Measurements from ENCODE around the gene EML2. TPM values are rescaled to one million over a fixed set of nuclear protein-coding genes. Genes with fewer than 3 reads are reported as not detected.

The EML2 gene
- total and polyA plus RNA-seq, 2 of the 8 experiments (the other 6 are each of a cell fraction or from before 2014, with no cell fraction given), result 28.8 to 29.4 TPM

DNA sequence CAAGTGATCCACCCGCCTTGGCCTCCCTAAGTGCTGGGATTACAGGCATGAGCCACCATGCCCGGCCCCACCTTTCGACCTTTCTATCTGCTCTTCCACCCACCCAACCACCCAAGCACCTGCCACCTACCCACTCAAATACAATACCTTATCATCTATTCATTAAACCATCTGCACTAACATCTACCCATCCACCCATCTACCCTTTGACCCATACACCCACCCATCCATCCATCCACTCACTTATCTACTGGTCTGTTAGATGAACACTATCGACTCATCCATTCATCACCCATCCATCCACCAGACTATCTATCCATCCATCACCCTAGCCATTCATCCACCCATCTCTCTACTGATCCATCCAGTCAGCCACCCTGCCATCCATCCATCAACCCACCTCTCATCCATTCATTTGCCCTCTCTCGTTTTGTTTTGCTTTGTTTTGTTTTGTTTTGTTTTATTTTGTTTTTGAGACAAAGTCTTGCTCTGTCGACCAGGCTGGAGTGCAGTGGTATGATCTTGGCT, 17.2 kb downstream of the EML2 start:
- no peak overlapping the region for H4K5ac ChIP-seq (ENCODE audit: insufficient read length, low read depth, low read length)
- H2AFZ ChIP-seq (ENCODE audit: low read length), result no peak overlapping the region
- H2BK12ac ChIP-seq (ENCODE audit: low read depth, low read length), result no peak overlapping the region
- no peaks in the 10 kb centered on the region for H3K27me3 ChIP-seq (replicated peaks in 1 of 4; ENCODE audit: control insufficient read depth in 3 of 4, extremely low read depth in 1 of 4, insufficient read depth in 3 of 4, low read length in 3 of 4)
- H3K9me3 ChIP-seq (ENCODE audit: insufficient read depth in 2 of 2, low read depth in 1 of 2, low read length in 1 of 2), result no peaks in the 10 kb centered on the region
- H4K91ac ChIP-seq (replicated peaks; ENCODE audit: insufficient read length, low read length), result no peak overlapping the region
- H3K18ac ChIP-seq (ENCODE audit: extremely low read depth, low read length), result no peak overlapping the region
- H3K36me3 ChIP-seq (ENCODE audit: control insufficient read depth in 2 of 4, insufficient read depth in 4 of 4, low read length in 3 of 4), result peaks cover 0 to 4% (median 0%) of the 10 kb centered on the region in 4 experiments; a peak in 3 of 8 replicates
- H3K9ac ChIP-seq (replicated peaks in 1 of 4; ENCODE audit: extremely low read depth in 1 of 4, low read depth in 3 of 4, low read length in 3 of 4), result no peak overlapping the region
- H3K4me1 ChIP-seq (replicated peaks in 1 of 4; ENCODE audit: control insufficient read depth in 3 of 4, insufficient read depth in 4 of 4, low read length in 3 of 4), result no peaks in the 10 kb centered on the region; a peak in 1 of 7 replicates
- H3K23me2 ChIP-seq (ENCODE audit: low read depth, low read length), result peaks cover 4% of the 10 kb centered on the region; the same call in 1 of the 2 replicates
- no peak overlapping the region for H2BK15ac ChIP-seq (ENCODE audit: low read length)
- H3K23ac ChIP-seq (ENCODE audit: insufficient read length), result no peak overlapping the region
- no peaks in the 10 kb centered on the region for H3K79me2 ChIP-seq (ENCODE audit: control insufficient read depth in 1 of 2, insufficient read depth in 2 of 2, low read length in 2 of 2)
- no peak overlapping the region for H2BK5ac ChIP-seq (ENCODE audit: low read depth, low read length)
- no peaks in the 10 kb centered on the region for H3K79me1 ChIP-seq (ENCODE audit: low read depth, low read length)
- no peak overlapping the region for H4K8ac ChIP-seq (ENCODE audit: extremely low read depth, insufficient read depth, low read length)
- no peak overlapping the region for H3K27ac ChIP-seq (ENCODE audit: low read depth, low read length)
- no peak overlapping the region for H2BK20ac ChIP-seq (ENCODE audit: low read length)
- H3K56ac ChIP-seq (replicated peaks; ENCODE audit: insufficient read length, low read depth, low read length), result no peak overlapping the region
- H3K14ac ChIP-seq (ENCODE audit: insufficient read length), result no peak overlapping the region
- TF ChIP-seq BACH1 (IDR thresholded peaks at IDR 0.05; ENCODE audit: low read length) (no peak), CHD2 (IDR thresholded peaks at IDR 0.05; ENCODE audit: low read length) (no peak), KDM5A (IDR thresholded peaks at IDR 0.05; ENCODE audit: low read length) (no peak)
- no peak overlapping the region for H3K4me3 ChIP-seq (ENCODE audit: extremely low read depth in 1 of 4, insufficient read depth in 2 of 4, low read depth in 3 of 4, low read length in 4 of 4)
- WGBS, 2 experiments (ENCODE audit: extremely low coverage in 1 of 2, insufficient coverage in 1 of 2, insufficient read length in 1 of 2, insufficient replicate concordance in 2 of 2, low coverage in 1 of 2, low lambda C conversion rate in 2 of 2, missing lambda C conversion rate in 1 of 2), result 90% methylated on average over 6 of the region's 6 CpGs; no CpG with 5 or more reads in 1 of the 2 experiments
- no peak overlapping the region for H2AK5ac ChIP-seq (ENCODE audit: low read depth, low read length)
- no peak for FAIRE-seq
- DNase-seq (ENCODE audit: low read depth in 1 of 2, low spot score in 2 of 2), result no peak
- no peak overlapping the region for H2BK120ac ChIP-seq (replicated peaks; ENCODE audit: low read depth, low read length)
- CTCF ChIA-PET (ENCODE audit: partially characterized antibody), result interaction anchor here (0.9 to 1.2 kb wide), 2 partner anchors 18 to 31 kb away, joined by 3 to 7 read pairs; partner anchors contain the start of gene EML2
- no peak overlapping the region for H3K4me2 ChIP-seq (ENCODE audit: insufficient read depth in 1 of 2, low read depth in 2 of 2, low read length in 2 of 2)
- POLR2A ChIA-PET (ENCODE audit: partially characterized antibody), result no interaction called here
- H3K4ac ChIP-seq (replicated peaks; ENCODE audit: insufficient read length, low read depth, low read length), result no peak overlapping the region
- no peaks in the 10 kb centered on the region for H4K20me1 ChIP-seq (replicated peaks in 1 of 2; ENCODE audit: control insufficient read depth in 1 of 2, insufficient read depth in 2 of 2, low read length in 2 of 2)

Measured in H1 (cell line).